ENCODE measurements around the gene PIERCE2. TPM values are rescaled to one million over a fixed set of nuclear protein-coding genes. Genes with fewer than 3 reads are reported as not detected.

The PIERCE2 gene
- 3.9 to 4.8 TPM (median 4.1 TPM) in 5 replicates for total RNA-seq (2022; extraction: Qiagen RNA extraction)

GRCh38 chr15:55408012-55408928, at the start of gene PIERCE2, which contains the start of gene CCPG1:
TSS of gene PIERCE2 (plus strand) at chr15:55408495. CDS start at chr15:55408769, 274 bp downstream.
TSS of gene CCPG1 (minus strand) at chr15:55408359. CDS start at chr15:55389424, 18,935 bp downstream.

Other genes starting within 250 kb of the PIERCE2 start
- gene RSL24D1, start 211.6 kb upstream of the PIERCE2 start, total RNA-seq (2022; extraction: Qiagen RNA extraction) = 92.5 to 105 TPM (median 93.8 TPM) in 5 replicates
- gene RAB27A, start 118.7 kb upstream of the PIERCE2 start, total RNA-seq (2022; extraction: Qiagen RNA extraction) = 9.2 to 13.8 TPM (median 11.1 TPM) in 5 replicates
- gene PIGBOS1, start 89.4 kb upstream of the PIERCE2 start, total RNA-seq (2022; extraction: Qiagen RNA extraction) = 22.3 to 30.5 TPM (median 26.8 TPM) in 5 replicates
- gene PIGB, start 89.3 kb upstream of the PIERCE2 start, total RNA-seq (2022; extraction: Qiagen RNA extraction) = 10.5 to 15.1 TPM (median 12.0 TPM) in 5 replicates
- gene CCPG1, start 136 bp upstream of the PIERCE2 start, total RNA-seq (2022; extraction: Qiagen RNA extraction) = 33.8 to 43.6 TPM (median 39.4 TPM) in 5 replicates
- 8.0 to 9.8 TPM (median 8.2 TPM) in 5 replicates for gene DNAAF4, start 99.7 kb downstream of the PIERCE2 start, total RNA-seq (2022; extraction: Qiagen RNA extraction)
- gene PYGO1, start 179.8 kb downstream of the PIERCE2 start, total RNA-seq (2022; extraction: Qiagen RNA extraction) = 5.9 to 8.2 TPM (median 6.5 TPM) in 5 replicates

Measured in A549 treated with AZD2906 at 1 μM for 4 hours (cell line).